OCI-LY7 (cell line): ENCODE data around the gene MLF1. TPM values are rescaled to one million over a fixed set of nuclear protein-coding genes. Genes with fewer than 3 reads are reported as not detected.

ENCODE experiments used
- BruUV-seq: library from RNA; stranded (reverse); fragments of 400-500 nt; replicated peaks from 2 replicates; lab custom pipeline; 2021; lab: Mats Ljungman, UMichigan
- CTCF ChIA-PET: fragments of 300-600 bp; sonication (Branson Sonifier 250); formaldehyde crosslinking; loops from one replicate; lab custom pipeline; 2022; ENCODE audit warnings: antibody characterized with exemption; ENCODE audit not compliant: unreplicated experiment; lab: Charles Lee
- POLR2A ChIA-PET: fragments of 300-600 bp; sonication (Branson Sonifier 250); formaldehyde crosslinking; loops from one replicate; lab custom pipeline; 2022; ENCODE audit warnings: antibody characterized with exemption; lab: Charles Lee
- DNase-seq: peaks from one replicate; pipeline ENCODE4 v3.0.0-alpha.2; 2015; ENCODE audit warnings: low spot score
- H2AFZ ChIP-seq: fragments of 200-600 bp; sonication (generic), shearing (Covaris generic); 2 replicates; pipeline ENCODE4 v1.6.1; 2014; ENCODE audit warnings: mild to moderate bottlenecking, antibody characterized with exemption, low read length, moderate library complexity
- H3K27ac ChIP-seq: fragments of 200-600 bp; sonication (generic); 2 replicates; pipeline ENCODE4 v1.5.1; 2014; ENCODE audit warnings: mixed run types, low read depth, mild to moderate bottlenecking, moderate library complexity, low read length, inconsistent platforms; ENCODE audit not compliant: poor library complexity, severe bottlenecking
- H3K36me3 ChIP-seq: fragments of 200-600 bp; sonication (generic); 2 replicates; pipeline ENCODE4 v1.6.1; 2014; ENCODE audit warnings: mild to moderate bottlenecking, antibody characterized with exemption, low read length, moderate library complexity, mixed read lengths; ENCODE audit not compliant: insufficient read depth
- H3K4me1 ChIP-seq: fragments of 200-600 bp; sonication (generic); 2 replicates; pipeline ENCODE4 v1.5.1; 2014; ENCODE audit warnings: mild to moderate bottlenecking, low read length; ENCODE audit not compliant: insufficient read depth, poor library complexity, severe bottlenecking
- H3K4me2 ChIP-seq: fragments of 200-600 bp; sonication (generic); 2 replicates; pipeline ENCODE4 v1.6.1; 2014; ENCODE audit warnings: mild to moderate bottlenecking, low read length
- H3K4me3 ChIP-seq: fragments of 200-600 bp; sonication (generic); 2 replicates; pipeline ENCODE4 v1.5.1; 2014; ENCODE audit warnings: mild to moderate bottlenecking, low read depth, low read length; ENCODE audit not compliant: poor library complexity, severe bottlenecking
- H3K79me2 ChIP-seq: fragments of 200-600 bp; sonication (generic); 2 replicates; pipeline ENCODE4 v1.6.1; 2016; ENCODE audit warnings: low read depth, mild to moderate bottlenecking, low read length, moderate library complexity, mixed read lengths; ENCODE audit not compliant: insufficient read depth
- H3K9me2 ChIP-seq: fragments of 200-600 bp; sonication (generic); 2 replicates; pipeline ENCODE4 v1.6.1; 2016; ENCODE audit warnings: mild to moderate bottlenecking, low read length, mixed read lengths; ENCODE audit not compliant: insufficient read depth
- H3K9me3 ChIP-seq: fragments of 200-600 bp; sonication (generic); 2 replicates; pipeline ENCODE4 v1.6.1; 2014; ENCODE audit warnings: mild to moderate bottlenecking, mixed run types, low read length, mixed read lengths
- H4K20me1 ChIP-seq: fragments of 200-600 bp; sonication (generic); 2 replicates; pipeline ENCODE4 v1.6.1; 2014; ENCODE audit warnings: mild to moderate bottlenecking, antibody characterized with exemption, low read length, moderate library complexity, mixed read lengths; ENCODE audit not compliant: insufficient read depth
- EZH2phosphoT487 ChIP-seq: fragments of 200-600 bp; sonication (generic); IDR thresholded peaks from 2 replicates; pipeline ENCODE4 v1.6.1; 2018; ENCODE audit warnings: low read depth, borderline replicate concordance, mild to moderate bottlenecking, mixed run types, antibody characterized with exemption, low read length, moderate library complexity, mixed read lengths
- intact Hi-C: fragments of 100-400 bp; cut with micrococcal nuclease; formaldehyde crosslinking; loops from one replicate; pipeline ENCODE4 v1.10.0; 2022; ENCODE audit not compliant: unreplicated experiment
- total RNA-seq, 2 experiments: library from RNA; depleted of rRNA in 1 of 2; stranded (reverse); fragments of >200 nt in 1 of 2; shearing (Covaris generic) in 1 of 2; gene quantifications; 2 replicates each; pipeline ENCODE4 v1.2.3, GENCODE V29; 2014 to 2022
- TF ChIP-seq, protein P1 (sequence below): fragments of 200-600 bp; sonication (generic); conservative IDR thresholded peaks from 2 replicates; pipeline ENCODE4 v1.5.1; 2014; ENCODE audit warnings: mild to moderate bottlenecking, antibody characterized with exemption, low read length, moderate library complexity, mixed read lengths

Gene MLF1
- total RNA-seq, 2 experiments from 2014 or later: not detected

DNA sequence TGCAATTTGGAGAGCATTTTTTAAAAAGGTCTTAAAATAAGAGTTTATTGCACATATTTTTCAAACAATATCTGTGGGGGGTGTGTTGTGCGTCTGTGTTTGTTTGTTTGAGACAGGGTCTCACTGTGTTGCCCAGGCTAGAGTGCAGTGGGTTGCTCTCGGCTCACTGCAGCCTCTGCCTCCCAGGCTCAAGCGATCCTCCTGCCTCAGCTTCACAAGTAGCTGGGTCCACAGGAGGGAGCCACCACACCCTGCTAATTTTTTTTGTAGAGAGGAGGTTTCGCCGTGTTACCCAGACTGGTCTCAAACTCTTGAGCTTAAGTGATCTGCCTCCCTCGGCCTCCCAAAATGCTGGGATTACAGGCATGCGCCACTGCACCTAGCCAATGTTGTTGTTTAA, 2.7 kb downstream of the MLF1 start:
- no peak overlapping the region for H3K27ac ChIP-seq
- H3K9me2 ChIP-seq: no peaks in the 10 kb centered on the region
- intact Hi-C loops: no loop called here
- no peak for TF ChIP-seq EZH2phosphoT487
- TF ChIP-seq, protein P1, sequence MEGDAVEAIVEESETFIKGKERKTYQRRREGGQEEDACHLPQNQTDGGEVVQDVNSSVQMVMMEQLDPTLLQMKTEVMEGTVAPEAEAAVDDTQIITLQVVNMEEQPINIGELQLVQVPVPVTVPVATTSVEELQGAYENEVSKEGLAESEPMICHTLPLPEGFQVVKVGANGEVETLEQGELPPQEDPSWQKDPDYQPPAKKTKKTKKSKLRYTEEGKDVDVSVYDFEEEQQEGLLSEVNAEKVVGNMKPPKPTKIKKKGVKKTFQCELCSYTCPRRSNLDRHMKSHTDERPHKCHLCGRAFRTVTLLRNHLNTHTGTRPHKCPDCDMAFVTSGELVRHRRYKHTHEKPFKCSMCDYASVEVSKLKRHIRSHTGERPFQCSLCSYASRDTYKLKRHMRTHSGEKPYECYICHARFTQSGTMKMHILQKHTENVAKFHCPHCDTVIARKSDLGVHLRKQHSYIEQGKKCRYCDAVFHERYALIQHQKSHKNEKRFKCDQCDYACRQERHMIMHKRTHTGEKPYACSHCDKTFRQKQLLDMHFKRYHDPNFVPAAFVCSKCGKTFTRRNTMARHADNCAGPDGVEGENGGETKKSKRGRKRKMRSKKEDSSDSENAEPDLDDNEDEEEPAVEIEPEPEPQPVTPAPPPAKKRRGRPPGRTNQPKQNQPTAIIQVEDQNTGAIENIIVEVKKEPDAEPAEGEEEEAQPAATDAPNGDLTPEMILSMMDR: 0 out of 2 replicates have a peak, but pooled peaks have one; percentile 14
- no peaks in the 10 kb centered on the region for H3K79me2 ChIP-seq
- H2AFZ ChIP-seq: no peak overlapping the region
- DNase-seq: no peak
- H3K36me3 ChIP-seq: no peaks in the 10 kb centered on the region
- ChIA-PET POLR2A (no interaction called here), CTCF (no interaction called here)
- no peaks in the 10 kb centered on the region for H3K4me1 ChIP-seq
- H3K4me3 ChIP-seq: no peak overlapping the region
- BruUV-seq: no TSS peak
- no peaks in the 10 kb centered on the region for H4K20me1 ChIP-seq
- no peaks in the 10 kb centered on the region for H3K9me3 ChIP-seq
- no peak overlapping the region for H3K4me2 ChIP-seq

DNA sequence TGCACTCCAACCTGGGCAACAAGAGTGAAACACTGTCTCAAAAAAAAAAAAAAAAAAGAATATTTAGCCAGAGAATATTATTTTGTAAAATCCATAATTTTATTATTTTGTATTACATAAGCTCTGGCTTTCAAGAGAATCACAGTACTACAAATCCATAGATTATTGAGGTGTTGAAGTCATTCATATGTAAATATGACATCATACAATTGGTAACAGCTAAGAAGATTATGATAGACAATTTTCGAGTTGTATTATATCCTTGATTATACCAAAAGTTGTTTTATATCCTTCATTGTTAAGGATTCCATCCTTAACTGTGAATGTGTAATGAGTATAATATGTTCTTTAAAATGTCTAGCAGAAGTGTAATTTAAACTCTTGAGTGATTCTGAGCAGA, 3.7 kb downstream of the MLF1 start:
- POLR2A ChIA-PET: interaction anchor here (0.7 to 1.2 kb wide), 3 partner anchors 17 to 826 kb away, joined by 4 to 6 read pairs (median 4); no protein-coding TSS in a partner anchor
- BruUV-seq: no TSS peak
- Histone ChIP-seq H4K20me1 (no peaks in the 10 kb centered on the region), H3K9me3 (no peaks in the 10 kb centered on the region), H3K4me3 (no peak overlapping the region), H3K79me2 (no peaks in the 10 kb centered on the region), H3K36me3 (no peaks in the 10 kb centered on the region), H3K4me2 (no peak overlapping the region), H3K4me1 (no peaks in the 10 kb centered on the region), H3K27ac (no peak overlapping the region), H3K9me2 (no peaks in the 10 kb centered on the region), H2AFZ (no peak overlapping the region)
- CTCF ChIA-PET: no interaction called here
- no peak for TF ChIP-seq EZH2phosphoT487
- TF ChIP-seq, protein P1: no peak
- intact Hi-C loops: no loop called here
- no peak for DNase-seq

DNA sequence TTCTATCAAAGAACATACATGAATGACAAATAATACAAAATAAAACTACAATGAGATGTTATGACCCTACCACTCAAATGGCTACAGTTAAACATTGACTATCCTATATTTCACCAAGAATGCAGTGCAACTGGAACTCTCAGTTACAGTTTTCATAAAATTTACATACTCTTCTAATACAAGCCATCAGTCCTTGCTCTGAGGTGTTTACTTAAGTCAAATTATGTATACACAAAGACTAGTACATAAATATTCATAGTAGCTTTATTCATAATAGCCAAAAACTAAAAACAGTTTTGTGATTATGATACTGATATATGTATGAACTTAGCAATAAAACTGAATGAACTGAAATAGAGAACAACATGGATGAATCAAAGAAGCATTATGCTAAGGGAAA, 19.2 kb downstream of the MLF1 start:
- H3K9me3 ChIP-seq: no peaks in the 10 kb centered on the region
- no peaks in the 10 kb centered on the region for H3K4me1 ChIP-seq
- CTCF ChIA-PET: no interaction called here
- intact Hi-C loops: no loop called here
- no peaks in the 10 kb centered on the region for H4K20me1 ChIP-seq
- no peak overlapping the region for H3K27ac ChIP-seq
- TF ChIP-seq, protein P1: no peak
- TF ChIP-seq EZH2phosphoT487: no peak
- no peaks in the 10 kb centered on the region for H3K79me2 ChIP-seq
- no peak overlapping the region for H2AFZ ChIP-seq
- H3K4me2 ChIP-seq: no peak overlapping the region
- POLR2A ChIA-PET: no interaction called here
- no peak for DNase-seq
- no peaks in the 10 kb centered on the region for H3K9me2 ChIP-seq
- H3K4me3 ChIP-seq: no peak overlapping the region
- no peaks in the 10 kb centered on the region for H3K36me3 ChIP-seq
- no TSS peak for BruUV-seq
